ENCODE data around the gene APOA1. TPM values are rescaled to one million over a fixed set of nuclear protein-coding genes. Genes with fewer than 3 reads are reported as not detected.

The APOA1 gene
- total RNA-seq: 0.56 TPM in 1 of 2 replicates, not detected in the other
- 0.49 TPM for total RNA-seq (2013)
- polyA plus RNA-seq: 0.46 and 0.56 TPM in 2 replicates
- not detected in 2 replicates for polyA minus RNA-seq

GRCh38 chr11:116837231-116838091 is at the start of gene APOA1:
TSS of gene APOA1 (minus strand) at chr11:116837622. CDS start at chr11:116837387, 235 bp downstream.
- H2AFZ ChIP-seq (ENCODE audit: insufficient read depth, low read depth, low read length, poor library complexity, severe bottlenecking): no peak within 1 kb of the TSS
- ChIA-PET POLR2A (no interaction called here), CTCF (interaction anchor here (3.1 kb wide), 1 partner anchor 48 kb away, joined by 45 read pairs; the partner anchor contains the start of genes APOA5 and ZPR1)
- Mint-ChIP-seq H3K4me1 (peaks cover 16% of the 10 kb centered on the region), H3K27me3 (no peaks in the 10 kb centered on the region), H3K4me3 (peak within 1 kb of the TSS; percentile 16), H3K27ac (no peak within 1 kb of the TSS), H3K9me3 (ENCODE audit: insufficient read depth) (no peaks in the 10 kb centered on the region)
- no peaks in the 10 kb centered on the region for H3K9me3 ChIP-seq (ENCODE audit: control extremely low read depth in 1 of 3, control insufficient read depth in 2 of 3, insufficient read depth in 1 of 3, low read length in 2 of 3)
- intact Hi-C loops (cut with micrococcal nuclease): no loop called here
- H3K4me1 ChIP-seq (ENCODE audit: control insufficient read depth in 2 of 2, insufficient read depth in 2 of 2, low read length in 2 of 2): peaks cover 7 to 14% of the 10 kb centered on the region in 2 donors
- 94% methylated on average over 14 of the region's 19 CpGs for WGBS (ENCODE audit: insufficient coverage)
- H3K79me2 ChIP-seq (ENCODE audit: control insufficient read depth, insufficient read depth, low read length): no peaks in the 10 kb centered on the region
- no peak within 1 kb of the TSS for H3K4me3 ChIP-seq (ENCODE audit: control extremely low read depth in 1 of 5, extremely low read depth in 1 of 5, insufficient read depth in 1 of 5, low read depth in 2 of 5, low read length in 4 of 5)
- no peak within 1 kb of the TSS for H3K4me2 ChIP-seq (replicated peaks; ENCODE audit: low read depth, low read length, poor library complexity, severe bottlenecking)
- H3K27ac ChIP-seq (ENCODE audit: low read length in 2 of 2): no peak within 1 kb of the TSS
- DNase-seq (no peak), ATAC-seq (ENCODE audit: low read depth) (no peak)
- no peak within 1 kb of the TSS for H3K9ac ChIP-seq (ENCODE audit: low read length)
- no peak for TF ChIP-seq EZH2 (IDR thresholded peaks at IDR 0.05; ENCODE audit: borderline replicate concordance, insufficient read depth, low read depth, low read length, poor library complexity, severe bottlenecking)
- no peak for TF ChIP-seq CTCF (IDR thresholded peaks at IDR 0.05)
- H3K27me3 ChIP-seq (replicated peaks in 1 of 4; ENCODE audit: control extremely low read depth in 1 of 4, control insufficient read depth in 3 of 4, insufficient read depth in 4 of 4, low read length in 3 of 4): peaks cover 0 to 4% (median 0%) of the 10 kb centered on the region in 4 experiments
- H4K20me1 ChIP-seq (ENCODE audit: control insufficient read depth, insufficient read depth, low read length, poor library complexity, severe bottlenecking): no peaks in the 10 kb centered on the region
- H3K36me3 ChIP-seq (replicated peaks in 1 of 2; ENCODE audit: control extremely low read depth in 1 of 2, control insufficient read depth in 1 of 2, extremely low read depth in 1 of 2, insufficient read depth in 2 of 2, low read length in 1 of 2): no peaks in the 10 kb centered on the region
